Fibroblast of lung (primary cell): ENCODE results near the gene THOC1. TPM values are rescaled to one million over a fixed set of nuclear protein-coding genes. Genes with fewer than 3 reads are reported as not detected.

Experiments used
- DNase-seq, 2 donors: peaks; one replicate each; pipeline versions ENCODE4 v3.0.0 to v3.0.0-alpha.2; 2010; ENCODE audit warnings: low read depth in 2 of 2
- H2AFZ ChIP-seq: 2 replicates; pipeline ENCODE4 v1.5.1; 2012; ENCODE audit warnings: low read length, control low read depth, inconsistent platforms
- H3K27ac ChIP-seq: 2 replicates; pipeline ENCODE4 v1.5.1; 2011; ENCODE audit warnings: low read length, control low read depth; ENCODE audit not compliant: insufficient read depth
- H3K27me3 ChIP-seq: 2 replicates; pipeline ENCODE4 v1.5.1; 2011; ENCODE audit warnings: mild to moderate bottlenecking, low read length; ENCODE audit not compliant: control insufficient read depth, insufficient read depth
- H3K36me3 ChIP-seq: 2 replicates; pipeline ENCODE4 v1.5.1; 2011; ENCODE audit warnings: low read length; ENCODE audit not compliant: control insufficient read depth, insufficient read depth
- H3K4me1 ChIP-seq: 2 replicates; pipeline ENCODE4 v1.5.1; 2011; ENCODE audit warnings: low read length; ENCODE audit not compliant: control insufficient read depth, insufficient read depth; ENCODE audit errors: extremely low read depth
- H3K4me2 ChIP-seq: 2 replicates; pipeline ENCODE4 v1.5.1; 2011; ENCODE audit warnings: low read length, control low read depth; ENCODE audit not compliant: insufficient read depth; ENCODE audit errors: extremely low read depth
- H3K4me3 ChIP-seq, 4 experiments: fragments of 200-600 bp in 1 of 4; sonication (generic) in 1 of 4; replicated peaks in 1 of 4; 2 replicates each; pipeline ENCODE4 v1.5.1; 2011 to 2016; ENCODE audit warnings: low read length in 4 of 4, low read depth in 3 of 4, mild to moderate bottlenecking in 3 of 4, control low read depth in 2 of 4, inconsistent platforms in 1 of 4, mixed read lengths in 1 of 4; ENCODE audit not compliant: insufficient read depth in 1 of 4; ENCODE audit errors: control extremely low read depth in 1 of 4
- H3K79me2 ChIP-seq: 2 replicates; pipeline ENCODE4 v1.5.1; 2012; ENCODE audit warnings: mild to moderate bottlenecking, low read length, inconsistent platforms; ENCODE audit not compliant: control insufficient read depth, insufficient read depth
- H3K9ac ChIP-seq: 2 replicates; pipeline ENCODE4 v1.5.1; 2011; ENCODE audit warnings: mild to moderate bottlenecking, low read length, control low read depth; ENCODE audit not compliant: insufficient read depth
- H3K9me3 ChIP-seq: 2 replicates; pipeline ENCODE4 v1.5.1; 2012; ENCODE audit warnings: low read depth, low read length; ENCODE audit not compliant: control insufficient read depth, insufficient read depth
- H4K20me1 ChIP-seq: 2 replicates; pipeline ENCODE4 v1.5.1; 2011; ENCODE audit warnings: low read length; ENCODE audit not compliant: control insufficient read depth, insufficient read depth; ENCODE audit errors: extremely low read depth
- EZH2 ChIP-seq: IDR thresholded peaks from 2 replicates; pipeline ENCODE4 v1.5.1; 2012; ENCODE audit warnings: low read length, control low read depth, mild to moderate bottlenecking; ENCODE audit errors: missing control alignments
- polyA plus RNA-seq, 2 donors: library from polyadenylated mRNA; depleted of rRNA in 1 of 2; stranded (reverse) in 1 of 2; unstranded in 1 of 2; fragments of >200 nt; gene quantifications; 2 replicates each; pipeline ENCODE4 v1.2.1, GENCODE V29; 2011 to 2012; ENCODE audit warnings: missing spikeins in 1 of 2
- total RNA-seq: library from RNA; depleted of rRNA; stranded (reverse); fragments of >200 nt; gene quantifications from 2 replicates; pipeline ENCODE4 v1.2.1, GENCODE V29; 2014
- TF ChIP-seq, protein P1 (sequence below), 2 donors: IDR thresholded peaks in 1 of 2; conservative IDR thresholded peaks in 1 of 2; 1 replicate in 1 of 2; 2 replicates in 1 of 2; pipeline ENCODE4 v1.5.1; 2011 to 2012; ENCODE audit warnings: low read length in 2 of 2, control low read depth in 1 of 2, inconsistent platforms in 1 of 2, low read depth in 1 of 2, mild to moderate bottlenecking in 1 of 2

Gene THOC1
- total and polyA plus RNA-seq, 2 donors (not counting 1 experiment from before 2014, with no cell fraction given) = 18.2 to 35.2 TPM

DNA sequence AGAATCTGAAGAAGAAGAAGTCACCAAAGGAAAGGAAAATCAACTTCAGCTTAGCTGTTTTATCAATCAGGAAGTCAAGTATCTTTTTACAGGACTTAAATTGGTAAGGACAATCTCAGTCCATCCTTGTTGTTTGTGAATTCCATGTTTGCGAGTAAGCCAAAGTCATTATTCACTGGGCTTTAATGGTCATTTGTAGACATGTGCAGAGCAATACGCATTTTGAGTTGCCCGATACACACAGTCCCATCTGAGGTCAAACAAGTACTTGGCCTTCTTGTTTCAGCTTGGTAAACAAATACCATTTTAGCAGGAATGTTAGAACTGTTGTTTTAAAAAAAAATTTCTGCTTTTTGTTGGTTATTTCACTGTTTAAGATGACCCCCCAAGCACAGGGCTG lies 68.6 kb downstream of the THOC1 start:
- Histone ChIP-seq H3K27ac (no peak overlapping the region), H3K4me1 (no peaks in the 10 kb centered on the region), H3K4me3 (no peak overlapping the region), H3K4me2 (no peak overlapping the region), H3K9me3 (no peaks in the 10 kb centered on the region), H3K79me2 (no peaks in the 10 kb centered on the region), H3K27me3 (no peaks in the 10 kb centered on the region), H3K36me3 (peaks cover 3% of the 10 kb centered on the region), H4K20me1 (no peaks in the 10 kb centered on the region), H2AFZ (no peak overlapping the region), H3K9ac (no peak overlapping the region)
- no peak for TF ChIP-seq EZH2
- TF ChIP-seq, protein P1, sequence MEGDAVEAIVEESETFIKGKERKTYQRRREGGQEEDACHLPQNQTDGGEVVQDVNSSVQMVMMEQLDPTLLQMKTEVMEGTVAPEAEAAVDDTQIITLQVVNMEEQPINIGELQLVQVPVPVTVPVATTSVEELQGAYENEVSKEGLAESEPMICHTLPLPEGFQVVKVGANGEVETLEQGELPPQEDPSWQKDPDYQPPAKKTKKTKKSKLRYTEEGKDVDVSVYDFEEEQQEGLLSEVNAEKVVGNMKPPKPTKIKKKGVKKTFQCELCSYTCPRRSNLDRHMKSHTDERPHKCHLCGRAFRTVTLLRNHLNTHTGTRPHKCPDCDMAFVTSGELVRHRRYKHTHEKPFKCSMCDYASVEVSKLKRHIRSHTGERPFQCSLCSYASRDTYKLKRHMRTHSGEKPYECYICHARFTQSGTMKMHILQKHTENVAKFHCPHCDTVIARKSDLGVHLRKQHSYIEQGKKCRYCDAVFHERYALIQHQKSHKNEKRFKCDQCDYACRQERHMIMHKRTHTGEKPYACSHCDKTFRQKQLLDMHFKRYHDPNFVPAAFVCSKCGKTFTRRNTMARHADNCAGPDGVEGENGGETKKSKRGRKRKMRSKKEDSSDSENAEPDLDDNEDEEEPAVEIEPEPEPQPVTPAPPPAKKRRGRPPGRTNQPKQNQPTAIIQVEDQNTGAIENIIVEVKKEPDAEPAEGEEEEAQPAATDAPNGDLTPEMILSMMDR (conservative IDR thresholded peaks at IDR 0.05 in 1 of 2, IDR thresholded peaks at IDR 0.05 in 1 of 2; ENCODE audit: low read depth in 1 of 2, low read length in 2 of 2) = no peak
- no peak for DNase-seq

DNA sequence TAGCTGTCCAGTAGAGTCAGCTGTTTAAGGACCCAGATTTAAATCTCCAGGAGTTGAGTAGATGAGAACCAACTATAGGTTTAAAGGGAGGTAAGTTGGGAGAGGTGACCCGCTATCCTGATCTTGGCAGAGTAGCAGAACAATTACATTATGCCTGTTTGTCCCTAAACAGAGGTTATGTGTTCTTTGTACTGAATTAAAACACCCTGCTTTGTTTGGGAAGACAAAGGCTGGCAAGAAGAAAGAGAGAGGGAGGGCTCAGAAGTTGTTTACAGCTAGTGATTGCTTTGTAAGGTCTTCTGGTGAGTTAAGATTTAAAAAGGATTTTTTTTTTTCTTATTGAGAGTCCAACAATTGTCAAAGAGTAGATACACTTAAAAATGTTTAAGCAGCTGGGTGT lies 72.2 kb downstream of the THOC1 start:
- no peaks in the 10 kb centered on the region for H3K9me3 ChIP-seq
- no peak overlapping the region for H3K4me2 ChIP-seq
- H3K4me1 ChIP-seq = no peaks in the 10 kb centered on the region
- no peak overlapping the region for H3K9ac ChIP-seq
- no peaks in the 10 kb centered on the region for H3K36me3 ChIP-seq
- H3K4me3 ChIP-seq = no peak overlapping the region
- H4K20me1 ChIP-seq = no peaks in the 10 kb centered on the region
- H3K79me2 ChIP-seq = peaks cover 2% of the 10 kb centered on the region
- no peak overlapping the region for H3K27ac ChIP-seq
- H3K27me3 ChIP-seq = no peaks in the 10 kb centered on the region
- no peak for DNase-seq
- TF ChIP-seq, protein P1 (conservative IDR thresholded peaks at IDR 0.05 in 1 of 2, IDR thresholded peaks at IDR 0.05 in 1 of 2; ENCODE audit: low read depth in 1 of 2, low read length in 2 of 2) = no peak
- TF ChIP-seq EZH2 = no peak
- H2AFZ ChIP-seq = no peak overlapping the region

DNA sequence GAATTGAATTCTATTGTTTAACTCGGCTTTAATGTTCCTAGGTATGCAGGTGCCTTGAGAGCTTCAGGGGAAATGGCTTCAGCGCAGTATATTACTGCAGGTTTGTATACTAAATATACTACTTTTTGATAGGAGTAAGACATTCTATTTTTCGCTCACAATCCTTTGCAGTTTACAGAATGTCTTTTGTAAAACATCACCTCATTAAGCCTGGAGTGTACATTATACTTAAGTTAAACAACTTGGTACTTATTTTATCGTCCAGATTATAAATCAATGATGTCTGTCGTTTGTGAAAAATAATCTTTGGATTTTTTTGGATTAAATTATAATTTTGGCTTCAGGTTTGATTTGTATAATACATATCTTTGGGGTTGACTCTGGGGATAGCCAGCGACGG lies 75.0 kb downstream of the THOC1 start:
- no peak overlapping the region for H3K9ac ChIP-seq
- H2AFZ ChIP-seq = no peak overlapping the region
- H4K20me1 ChIP-seq = no peaks in the 10 kb centered on the region
- no peak for DNase-seq
- H3K36me3 ChIP-seq = no peaks in the 10 kb centered on the region
- H3K4me1 ChIP-seq = no peaks in the 10 kb centered on the region
- H3K27ac ChIP-seq = no peak overlapping the region
- peaks cover 10% of the 10 kb centered on the region for H3K79me2 ChIP-seq
- no peak overlapping the region for H3K4me2 ChIP-seq
- H3K27me3 ChIP-seq = no peaks in the 10 kb centered on the region
- no peaks in the 10 kb centered on the region for H3K9me3 ChIP-seq
- TF ChIP-seq, protein P1 (conservative IDR thresholded peaks at IDR 0.05 in 1 of 2, IDR thresholded peaks at IDR 0.05 in 1 of 2; ENCODE audit: low read depth in 1 of 2, low read length in 2 of 2) = no peak
- TF ChIP-seq EZH2 = no peak
- no peak overlapping the region for H3K4me3 ChIP-seq
